ENCODE results near the gene SNRNP40. TPM values are rescaled to one million over a fixed set of nuclear protein-coding genes. Genes with fewer than 3 reads are reported as not detected.

Gene SNRNP40
- total RNA-seq, 1 experiment from 2014 or later: 288 TPM

DNA sequence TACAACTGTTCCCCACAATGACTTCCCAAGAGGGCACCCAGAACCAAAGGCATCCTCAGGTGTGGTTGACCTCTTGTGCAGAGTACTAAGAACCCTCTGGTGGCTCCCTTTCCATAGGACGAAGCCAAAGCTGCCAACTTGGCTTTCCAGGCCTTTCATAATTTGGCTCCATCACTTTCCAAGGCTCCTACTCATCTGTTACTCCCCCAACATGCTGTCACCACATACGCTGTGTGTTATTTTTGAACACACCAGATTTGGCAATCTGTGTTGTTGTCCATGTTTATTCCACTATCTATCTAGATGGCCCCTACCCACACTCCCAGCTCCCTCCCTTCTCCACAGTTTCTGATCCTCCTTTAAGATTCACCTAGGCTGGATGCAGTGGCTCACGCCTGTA is 46.7 kb downstream of the SNRNP40 start:
- ATAC-seq: no peak
- CTCF ChIA-PET: no interaction called here
- no peak for DNase-seq
- no peak overlapping the region for H3K4me2 ChIP-seq (ENCODE audit: low read length)
- no peak overlapping the region for H3K27ac ChIP-seq (ENCODE audit: low read length)
- POLR2A ChIA-PET (ENCODE audit: unreplicated experiment): no interaction called here
- no peaks in the 10 kb centered on the region for H3K9me3 ChIP-seq (ENCODE audit: low read length)
- H3K4me1 ChIP-seq (ENCODE audit: insufficient read depth, low read length): no peaks in the 10 kb centered on the region
- no peaks in the 10 kb centered on the region for H3K9me2 ChIP-seq (replicated peaks; ENCODE audit: low read length)
- H3K4me3 ChIP-seq (ENCODE audit: low read length): no peak overlapping the region
- TF ChIP-seq CTCF (conservative IDR thresholded peaks at IDR 0.05; ENCODE audit: low read depth, low read length): no peak
- TF ChIP-seq EZH2 (IDR thresholded peaks at IDR 0.05; ENCODE audit: low read length, unreplicated experiment): no peak
- TF ChIP-seq EZH2phosphoT487 (IDR thresholded peaks at IDR 0.05; ENCODE audit: borderline replicate concordance, low read length): no peak
- intact Hi-C loops (cut with micrococcal nuclease): no loop called here
- no peaks in the 10 kb centered on the region for H4K20me1 ChIP-seq (ENCODE audit: low read length)
- H3K27me3 ChIP-seq (ENCODE audit: low read length): no peaks in the 10 kb centered on the region
- no peaks in the 10 kb centered on the region for H3K36me3 ChIP-seq (ENCODE audit: low read depth, low read length)
- no TSS peak for BruUV-seq (replicated peaks)
- no peaks in the 10 kb centered on the region for H3F3A ChIP-seq (ENCODE audit: low read length, unreplicated experiment)
- H2AFZ ChIP-seq (ENCODE audit: low read length): no peak overlapping the region
- H3K79me2 ChIP-seq (ENCODE audit: low read length): no peaks in the 10 kb centered on the region
- no peak overlapping the region for H3K9ac ChIP-seq (ENCODE audit: low read length)

DNA sequence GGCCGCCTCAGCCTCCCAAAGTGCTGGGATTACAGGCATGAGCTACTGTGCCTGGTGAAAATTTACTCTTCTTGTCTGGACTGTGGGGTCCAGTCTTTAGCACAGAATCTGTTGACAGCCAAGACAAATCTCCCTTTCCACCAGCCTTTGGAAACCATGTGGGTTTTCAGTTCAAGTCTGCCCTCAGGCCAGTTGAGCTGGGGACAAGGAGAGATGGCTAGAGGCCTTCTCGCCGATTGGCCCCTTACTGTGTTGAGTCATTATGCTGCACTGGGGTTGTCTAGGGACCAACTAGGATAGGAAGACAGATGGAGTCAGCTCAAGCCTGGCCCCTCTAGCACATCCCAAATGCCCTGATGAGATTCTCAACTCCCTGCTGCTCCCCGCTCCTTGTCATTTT is 48.3 kb downstream of the SNRNP40 start:
- ATAC-seq (no peak), DNase-seq (no peak)
- H3K27me3 ChIP-seq (ENCODE audit: low read length): no peaks in the 10 kb centered on the region
- H3F3A ChIP-seq (ENCODE audit: low read length, unreplicated experiment): no peaks in the 10 kb centered on the region
- H3K9me3 ChIP-seq (ENCODE audit: low read length): no peaks in the 10 kb centered on the region
- H3K4me1 ChIP-seq (ENCODE audit: insufficient read depth, low read length): no peaks in the 10 kb centered on the region
- H2AFZ ChIP-seq (ENCODE audit: low read length): no peak overlapping the region
- no peak overlapping the region for H3K9ac ChIP-seq (ENCODE audit: low read length)
- intact Hi-C loops (cut with micrococcal nuclease): no loop called here
- no peaks in the 10 kb centered on the region for H4K20me1 ChIP-seq (ENCODE audit: low read length)
- no peaks in the 10 kb centered on the region for H3K36me3 ChIP-seq (ENCODE audit: low read depth, low read length)
- ChIA-PET CTCF (no interaction called here), POLR2A (ENCODE audit: unreplicated experiment) (no interaction called here)
- no peak for TF ChIP-seq CTCF (conservative IDR thresholded peaks at IDR 0.05; ENCODE audit: low read depth, low read length)
- no TSS peak for BruUV-seq (replicated peaks)
- no peak overlapping the region for H3K4me3 ChIP-seq (ENCODE audit: low read length)
- H3K27ac ChIP-seq (ENCODE audit: low read length): no peak overlapping the region
- H3K79me2 ChIP-seq (ENCODE audit: low read length): no peaks in the 10 kb centered on the region
- no peaks in the 10 kb centered on the region for H3K9me2 ChIP-seq (replicated peaks; ENCODE audit: low read length)
- no peak overlapping the region for H3K4me2 ChIP-seq (ENCODE audit: low read length)

DNA sequence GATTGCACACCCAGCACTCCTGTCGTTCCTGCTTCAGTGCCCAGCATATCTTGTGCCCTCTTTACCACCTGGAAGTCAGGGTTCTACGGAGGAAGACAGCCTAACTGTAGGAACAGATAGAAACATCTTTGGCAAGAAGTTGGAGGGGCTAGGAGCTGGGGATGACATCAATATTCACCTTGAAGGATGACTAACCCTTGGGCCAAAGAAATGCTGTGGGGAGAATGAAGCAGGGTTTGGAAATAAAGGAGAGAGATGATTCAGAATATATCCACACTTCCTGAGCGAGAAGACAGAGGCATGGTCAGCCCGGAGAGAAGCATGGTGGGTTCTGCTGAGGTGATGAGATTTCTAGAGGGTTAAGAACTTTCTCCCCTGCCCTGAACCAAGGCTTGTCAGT is 52.3 kb downstream of the SNRNP40 start:
- Histone ChIP-seq H3K9ac (ENCODE audit: low read length) (no peak overlapping the region), H3K36me3 (ENCODE audit: low read depth, low read length) (no peaks in the 10 kb centered on the region), H4K20me1 (ENCODE audit: low read length) (no peaks in the 10 kb centered on the region), H3K9me2 (replicated peaks; ENCODE audit: low read length) (no peaks in the 10 kb centered on the region), H3K27me3 (ENCODE audit: low read length) (peaks cover 13% of the 10 kb centered on the region), H3K4me1 (ENCODE audit: insufficient read depth, low read length) (no peaks in the 10 kb centered on the region), H3F3A (ENCODE audit: low read length, unreplicated experiment) (no peaks in the 10 kb centered on the region), H3K4me2 (ENCODE audit: low read length) (no peak overlapping the region), H2AFZ (ENCODE audit: low read length) (no peak overlapping the region), H3K27ac (ENCODE audit: low read length) (no peak overlapping the region), H3K79me2 (ENCODE audit: low read length) (no peaks in the 10 kb centered on the region), H3K9me3 (ENCODE audit: low read length) (no peaks in the 10 kb centered on the region), H3K4me3 (ENCODE audit: low read length) (no peak overlapping the region)
- BruUV-seq (replicated peaks): no TSS peak
- POLR2A ChIA-PET (ENCODE audit: unreplicated experiment): no interaction called here
- no peak for ATAC-seq
- TF ChIP-seq EZH2 (IDR thresholded peaks at IDR 0.05; ENCODE audit: low read length, unreplicated experiment) (no peak), CTCF (conservative IDR thresholded peaks at IDR 0.05; ENCODE audit: low read depth, low read length) (no peak), EZH2phosphoT487 (IDR thresholded peaks at IDR 0.05; ENCODE audit: borderline replicate concordance, low read length) (no peak)
- CTCF ChIA-PET: no interaction called here
- intact Hi-C loops (cut with micrococcal nuclease): no loop called here
- no peak for DNase-seq
